ENCODE results near the gene B4GALT1.

DNA sequence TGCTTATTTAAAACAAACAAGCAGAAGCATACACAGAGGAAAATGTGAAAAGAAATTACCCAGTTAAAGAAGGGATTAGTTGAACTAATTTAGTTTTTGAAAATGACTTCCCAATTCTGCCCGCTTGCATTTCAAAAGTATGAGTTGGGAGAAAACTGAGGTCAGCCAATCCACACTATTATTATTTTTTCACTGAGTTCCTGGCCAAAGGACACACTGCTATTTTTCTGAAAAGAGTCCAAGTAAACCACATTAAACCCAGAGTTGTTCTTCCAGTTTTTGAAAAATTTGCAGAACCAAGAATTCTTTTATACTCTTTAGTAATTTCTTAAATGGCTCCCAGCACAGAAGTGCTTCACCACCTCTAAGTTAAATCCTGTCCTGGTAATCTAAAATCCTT lies 98.1 kb downstream of the B4GALT1 start:
- TF ChIP-seq POLR2A (IDR thresholded peaks at IDR 0.05; ENCODE audit: low read depth, low read length) (no peak), POLR2AphosphoS5 (IDR thresholded peaks at IDR 0.05; ENCODE audit: low read depth, low read length) (no peak)

All from GM12892 (cell line).